Activated naive CD8-positive, alpha-beta T cell treated with anti-CD3 and anti-CD28 coated beads, Interleukin-2, amount 10 ng/mL, durations not matched to agents 7 days and 5 days (primary cell): ENCODE data around the gene TRPV5. TPM values are rescaled to one million over a fixed set of nuclear protein-coding genes. Genes with fewer than 3 reads are reported as not detected.

Source experiments
- ATAC-seq: fragments of 150-1000 bp; cut with Tn5 transposase; one replicate; pipeline ENCODE4 v1.10.0; 2021; ENCODE audit warnings: low read depth, moderate library complexity
- POLR2A ChIA-PET: fragments of 350-600 bp; sonication (Branson Sonifier 250); formaldehyde crosslinking; loops from one replicate; lab custom pipeline; 2021; ENCODE audit warnings: antibody characterized with exemption; lab: Charles Lee
- DNase-seq: peaks from one replicate; pipeline ENCODE4 v3.0.0; 2021
- H3K27ac Mint-ChIP-seq: one replicate; pipeline ENCODE4 v1.8.0; 2022; ENCODE audit warnings: mild to moderate bottlenecking, mixed read lengths
- H3K27me3 Mint-ChIP-seq: one replicate; pipeline ENCODE4 v1.8.0; 2022; ENCODE audit warnings: mild to moderate bottlenecking, moderate library complexity, mixed read lengths
- H3K36me3 Mint-ChIP-seq: one replicate; pipeline ENCODE4 v1.8.0; 2021; ENCODE audit warnings: mild to moderate bottlenecking, mixed read lengths
- H3K4me1 Mint-ChIP-seq: one replicate; pipeline ENCODE4 v1.8.0; 2021; ENCODE audit warnings: mixed read lengths
- H3K4me3 Mint-ChIP-seq: one replicate; pipeline ENCODE4 v1.8.0; 2022; ENCODE audit warnings: mild to moderate bottlenecking, moderate library complexity, mixed read lengths
- H3K9me3 Mint-ChIP-seq: one replicate; pipeline ENCODE4 v1.8.0; 2021; ENCODE audit warnings: mixed read lengths
- total RNA-seq, 2 experiments: library from RNA; stranded (reverse); gene quantifications; one replicate each; pipeline ENCODE4 v1.2.3, GENCODE V29; 2021

Gene TRPV5
- total RNA-seq, 2 experiments from 2014 or later = not detected

DNA sequence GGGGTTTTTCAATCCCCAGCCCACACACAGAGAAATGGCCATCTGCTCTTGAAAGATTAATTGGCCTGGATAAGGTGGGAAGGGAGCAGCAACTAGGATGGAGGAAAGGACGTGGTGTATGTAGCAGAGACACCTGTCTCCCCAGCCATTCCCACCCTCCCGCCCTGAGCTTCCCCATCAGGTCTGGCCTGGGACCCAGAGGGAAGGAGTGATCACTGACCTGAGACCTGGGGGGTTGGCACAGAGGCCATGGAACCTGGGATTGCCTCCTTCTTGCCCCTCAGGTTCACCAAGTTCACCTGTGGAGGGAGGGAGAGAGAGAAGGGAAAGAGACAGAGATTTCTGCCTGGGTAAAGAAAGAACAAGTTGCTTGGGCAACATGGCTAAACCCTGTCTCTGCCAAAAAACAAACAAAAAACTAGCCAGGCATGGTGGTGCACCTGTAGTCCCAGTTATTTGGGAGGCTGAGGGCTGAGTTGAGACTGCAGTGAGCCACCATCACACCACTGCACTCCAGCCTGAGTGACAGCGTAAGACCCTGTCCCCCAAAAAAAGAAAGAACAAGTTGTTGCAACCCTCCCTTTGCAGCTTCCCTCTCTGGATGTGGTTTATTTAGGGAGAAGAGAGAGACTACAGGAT, 36.7 kb downstream of the TRPV5 start:
- no peak for DNase-seq
- peaks cover 8% of the 10 kb centered on the region for H3K27me3 Mint-ChIP-seq
- H3K9me3 Mint-ChIP-seq = no peaks in the 10 kb centered on the region
- no peak overlapping the region for H3K27ac Mint-ChIP-seq
- POLR2A ChIA-PET = no interaction called here
- no peaks in the 10 kb centered on the region for H3K36me3 Mint-ChIP-seq
- H3K4me3 Mint-ChIP-seq = no peak overlapping the region
- ATAC-seq = no peak
- no peaks in the 10 kb centered on the region for H3K4me1 Mint-ChIP-seq

GRCh38 chr7:142896151-142896550, 37.4 kb downstream of the TRPV5 start:
- peaks cover 7% of the 10 kb centered on the region for H3K27me3 Mint-ChIP-seq
- no peaks in the 10 kb centered on the region for H3K9me3 Mint-ChIP-seq
- H3K36me3 Mint-ChIP-seq = no peaks in the 10 kb centered on the region
- ATAC-seq = no peak
- no peak for DNase-seq
- H3K4me1 Mint-ChIP-seq = no peaks in the 10 kb centered on the region
- no peak overlapping the region for H3K4me3 Mint-ChIP-seq
- POLR2A ChIA-PET = no interaction called here
- H3K27ac Mint-ChIP-seq = no peak overlapping the region

- POLR2A ChIA-PET = no interaction called here
- no peak for ATAC-seq
Observed at GRCh38 chr7:142894985-142895593, 38.5 kb downstream of the TRPV5 start.

GRCh38 chr7:142894112-142894984, 39.2 kb downstream of the TRPV5 start:
- Mint-ChIP-seq H3K27me3 (peaks cover 7% of the 10 kb centered on the region), H3K36me3 (no peaks in the 10 kb centered on the region), H3K4me3 (no peak overlapping the region), H3K9me3 (peaks cover 4% of the 10 kb centered on the region), H3K27ac (no peak overlapping the region), H3K4me1 (peaks cover 5% of the 10 kb centered on the region)
- POLR2A ChIA-PET = no interaction called here
- ATAC-seq (no peak), DNase-seq (no peak)

More at GRCh38 chr7:142894985-142895593, 38.5 kb downstream of the TRPV5 start:
- Mint-ChIP-seq H3K4me1 (peaks cover 3% of the 10 kb centered on the region), H3K36me3 (no peaks in the 10 kb centered on the region), H3K27ac (no peak overlapping the region), H3K4me3 (no peak overlapping the region), H3K27me3 (peaks cover 7% of the 10 kb centered on the region), H3K9me3 (peaks cover 4% of the 10 kb centered on the region)
- no peak for DNase-seq

GRCh38 chr7:142892951-142893350, 40.6 kb downstream of the TRPV5 start:
- Mint-ChIP-seq H3K9me3 (peaks cover 4% of the 10 kb centered on the region), H3K27me3 (peaks cover 7% of the 10 kb centered on the region), H3K36me3 (no peaks in the 10 kb centered on the region), H3K27ac (no peak overlapping the region), H3K4me3 (no peak overlapping the region), H3K4me1 (peaks cover 5% of the 10 kb centered on the region)
- no peak for DNase-seq
- POLR2A ChIA-PET = no interaction called here
- ATAC-seq = no peak

DNA sequence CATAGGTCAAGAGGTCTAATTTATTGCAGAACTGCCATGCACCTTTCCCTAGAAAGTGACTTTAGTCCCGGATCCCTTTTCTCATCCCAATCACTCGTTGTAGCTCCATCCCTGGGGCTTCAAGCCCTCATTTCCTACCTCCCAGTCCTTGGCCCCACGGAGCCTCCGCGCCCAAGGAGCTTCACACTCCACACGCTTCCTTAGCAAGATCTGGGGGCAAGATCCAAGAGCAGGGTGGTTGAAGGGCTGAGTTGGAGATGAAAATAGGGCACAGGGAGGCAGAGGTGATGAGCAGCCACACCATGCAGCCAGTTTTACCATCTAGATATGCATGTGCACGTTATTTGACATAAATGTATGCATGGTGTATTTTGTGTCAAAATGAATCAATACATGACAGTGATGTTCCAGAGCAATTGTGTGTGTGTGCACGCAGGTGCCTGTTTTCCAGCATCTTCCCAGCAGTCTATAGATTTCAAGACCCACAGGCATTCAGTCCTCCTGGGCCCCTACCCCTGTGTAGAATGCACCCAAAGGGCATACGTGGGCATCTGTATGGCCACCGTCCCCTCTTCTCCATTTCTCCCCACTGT, 42.0 kb downstream of the TRPV5 start:
- H3K27ac Mint-ChIP-seq = no peak overlapping the region
- H3K4me1 Mint-ChIP-seq = peaks cover 5% of the 10 kb centered on the region
- peaks cover 3% of the 10 kb centered on the region for H3K27me3 Mint-ChIP-seq
- H3K9me3 Mint-ChIP-seq = peaks cover 4% of the 10 kb centered on the region
- POLR2A ChIA-PET = no interaction called here
- DNase-seq = no peak
- no peak overlapping the region for H3K4me3 Mint-ChIP-seq
- no peak for ATAC-seq
- no peaks in the 10 kb centered on the region for H3K36me3 Mint-ChIP-seq

DNA sequence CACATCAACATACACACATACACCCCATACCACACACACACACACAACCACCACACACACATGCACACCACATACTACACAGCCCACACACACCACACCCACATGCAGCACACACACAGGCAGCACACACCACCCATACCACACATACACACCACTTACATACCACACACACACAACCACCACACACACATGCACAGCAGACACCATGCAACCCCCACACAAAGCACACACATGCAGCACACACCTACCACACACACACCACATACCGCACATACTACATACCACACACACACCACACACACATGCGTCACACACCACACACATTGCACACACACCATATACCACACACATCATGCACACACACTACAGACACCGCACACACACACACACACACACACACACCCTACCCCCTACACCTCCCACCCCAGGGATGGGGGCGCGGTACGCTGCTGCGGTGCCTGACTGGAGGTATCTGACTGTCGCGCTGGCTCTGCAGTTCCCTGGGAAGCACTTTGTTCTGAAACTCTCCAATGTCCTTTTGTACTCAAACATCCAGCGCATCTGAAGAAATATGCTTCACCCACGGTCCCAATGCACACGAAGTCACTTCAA, 42.6 kb downstream of the TRPV5 start:
- Mint-ChIP-seq H3K27me3 (peaks cover under 1% of the 10 kb centered on the region), H3K4me3 (no peak overlapping the region), H3K27ac (peak overlapping the region; percentile 21), H3K36me3 (no peaks in the 10 kb centered on the region), H3K4me1 (peaks cover 5% of the 10 kb centered on the region), H3K9me3 (peaks cover 4% of the 10 kb centered on the region)
- ATAC-seq = peak; percentile 34
- POLR2A ChIA-PET = no interaction called here
- DNase-seq = no peak

- no peak for DNase-seq
- ATAC-seq = no peak
- Mint-ChIP-seq H3K4me3 (no peak overlapping the region), H3K9me3 (peaks cover 4% of the 10 kb centered on the region), H3K27ac (no peak overlapping the region), H3K36me3 (no peaks in the 10 kb centered on the region), H3K4me1 (peaks cover 5% of the 10 kb centered on the region), H3K27me3 (no peaks in the 10 kb centered on the region)
- POLR2A ChIA-PET = no interaction called here
Observed at GRCh38 chr7:142889816-142890215, 43.7 kb downstream of the TRPV5 start.

DNA sequence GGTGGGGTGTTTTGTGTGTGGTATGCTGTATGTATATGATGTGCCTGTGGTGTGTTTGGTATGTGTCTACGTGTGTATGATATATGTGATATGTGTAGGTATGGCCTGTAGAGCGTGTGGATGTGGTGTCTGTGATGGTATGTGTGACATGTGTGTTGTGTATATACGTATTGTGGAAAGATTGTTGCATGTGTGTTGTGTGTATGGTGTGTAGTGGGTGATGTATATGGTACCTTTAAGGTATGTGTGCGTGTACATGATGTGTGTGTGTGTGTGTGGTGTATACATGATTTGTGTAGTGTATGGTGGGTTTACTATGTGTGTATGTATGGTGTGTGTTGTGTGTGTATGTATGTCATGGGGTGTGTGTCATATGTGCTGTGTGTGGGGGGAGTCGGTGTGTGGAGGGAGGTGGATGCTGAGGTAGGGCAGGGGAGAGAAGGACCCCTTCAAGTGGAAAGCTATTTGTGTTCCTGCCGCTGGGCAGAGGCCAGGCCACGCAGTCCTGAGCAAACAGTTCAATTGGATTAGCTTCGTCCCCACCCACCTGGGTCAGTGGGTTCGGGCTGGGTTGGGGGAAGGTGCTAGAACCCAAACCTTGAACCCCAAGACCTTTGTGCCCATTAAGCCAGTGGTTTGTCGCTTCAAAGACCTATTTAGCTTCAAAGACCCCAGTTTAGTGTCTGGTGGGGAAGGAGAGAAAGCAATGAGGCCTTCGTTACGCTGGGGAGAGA, 46.1 kb downstream of the TRPV5 start:
- no peaks in the 10 kb centered on the region for H3K36me3 Mint-ChIP-seq
- no peak overlapping the region for H3K27ac Mint-ChIP-seq
- no peaks in the 10 kb centered on the region for H3K27me3 Mint-ChIP-seq
- H3K4me3 Mint-ChIP-seq = no peak overlapping the region
- POLR2A ChIA-PET = no interaction called here
- peaks cover 5% of the 10 kb centered on the region for H3K4me1 Mint-ChIP-seq
- peaks cover 4% of the 10 kb centered on the region for H3K9me3 Mint-ChIP-seq
- DNase-seq (no peak), ATAC-seq (no peak)

DNA sequence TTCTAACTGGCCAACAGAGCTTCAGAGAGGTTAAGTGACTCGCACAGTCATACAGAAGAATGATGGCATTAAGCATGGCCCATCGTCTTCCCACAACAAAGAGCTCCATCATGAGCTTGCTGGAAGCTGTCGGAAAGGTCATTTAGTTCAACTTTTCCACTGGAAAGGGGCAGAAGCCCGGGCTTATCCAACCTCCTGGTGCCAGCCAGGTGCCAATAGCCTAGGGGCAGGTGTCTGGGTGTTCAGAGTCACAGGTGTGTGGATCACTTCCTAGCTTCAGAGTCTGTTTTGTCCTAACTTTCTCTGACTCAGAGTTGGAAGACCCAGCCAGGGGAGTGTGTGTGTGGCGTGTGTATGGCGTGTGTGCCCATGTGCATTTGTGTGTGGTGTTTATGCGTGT, 46.7 kb downstream of the TRPV5 start:
- Mint-ChIP-seq H3K27ac (no peak overlapping the region), H3K9me3 (peaks cover 4% of the 10 kb centered on the region), H3K4me1 (peaks cover 5% of the 10 kb centered on the region), H3K27me3 (no peaks in the 10 kb centered on the region), H3K4me3 (no peak overlapping the region), H3K36me3 (no peaks in the 10 kb centered on the region)
- POLR2A ChIA-PET = interaction anchor here (0.6 kb wide), 1 partner anchor 39 kb away, joined by 3 read pairs; no protein-coding TSS in a partner anchor
- DNase-seq (no peak), ATAC-seq (no peak)

- H3K27ac Mint-ChIP-seq = no peak within 1 kb of the TSS
- POLR2A ChIA-PET = no interaction called here
- no peak for DNase-seq
- H3K36me3 Mint-ChIP-seq = no peaks in the 10 kb centered on the region
- H3K27me3 Mint-ChIP-seq = no peaks in the 10 kb centered on the region
- no peak for ATAC-seq
- peaks cover 5% of the 10 kb centered on the region for H3K4me1 Mint-ChIP-seq
- no peaks in the 10 kb centered on the region for H3K9me3 Mint-ChIP-seq
- no peak within 1 kb of the TSS for H3K4me3 Mint-ChIP-seq
Observed at GRCh38 chr7:142885311-142886230, 48.0 kb downstream of the TRPV5 start, which contains the start of gene TRPV6. TSS of gene TRPV6 (minus strand) at chr7:142885745.

DNA sequence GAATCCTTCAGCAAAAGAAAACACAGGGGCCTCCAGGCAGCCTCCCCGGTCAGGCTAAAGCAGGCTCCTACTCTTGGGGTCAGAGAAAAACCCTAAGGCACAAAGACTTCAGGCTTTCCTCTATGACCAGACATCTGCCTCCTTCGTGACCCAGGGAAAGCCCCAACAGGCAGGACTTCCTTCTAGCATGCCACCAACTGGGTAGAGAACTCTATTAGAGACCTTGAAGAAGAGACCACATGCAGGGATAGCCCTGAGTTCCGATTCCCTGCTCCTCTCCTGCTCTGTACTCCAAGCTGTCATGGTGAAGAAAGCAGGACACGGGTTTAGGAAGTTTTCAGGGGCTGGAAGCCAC, 49.3 kb downstream of the TRPV5 start:
- no peak overlapping the region for H3K4me3 Mint-ChIP-seq
- POLR2A ChIA-PET = no interaction called here
- ATAC-seq (no peak), DNase-seq (no peak)
- H3K9me3 Mint-ChIP-seq = no peaks in the 10 kb centered on the region
- H3K36me3 Mint-ChIP-seq = no peaks in the 10 kb centered on the region
- peaks cover 3% of the 10 kb centered on the region for H3K4me1 Mint-ChIP-seq
- H3K27ac Mint-ChIP-seq = no peak overlapping the region
- H3K27me3 Mint-ChIP-seq = peaks cover 4% of the 10 kb centered on the region
